Testis (tissue), 3 donors: ENCODE results near the gene INPP1. TPM values are rescaled to one million over a fixed set of nuclear protein-coding genes. Genes with fewer than 3 reads are reported as not detected.
A peak's percentile ranks its signal among the peaks of the same experiment; 100 is the strongest.

Source experiments
- DNase-seq: peaks from one replicate; pipeline ENCODE4 v3.0.0-alpha.2; 2019
- H3K27ac ChIP-seq, 2 donors: fragments of 200-600 bp; sonication (generic); one replicate each; pipeline ENCODE4 v1.5.1; 2019
- H3K27me3 ChIP-seq: fragments of 200-600 bp; sonication (generic); one replicate; pipeline ENCODE4 v1.5.1; 2019
- H3K36me3 ChIP-seq: fragments of 200-600 bp; sonication (generic); one replicate; pipeline ENCODE4 v1.5.1; 2017; ENCODE audit warnings: low read depth; ENCODE audit errors: missing control alignments
- H3K4me1 ChIP-seq: fragments of 200-600 bp; sonication (generic); one replicate; pipeline ENCODE4 v1.5.1; 2019
- H3K4me3 ChIP-seq, 2 donors: fragments of 200-600 bp; sonication (generic); one replicate each; pipeline ENCODE4 v1.5.1; 2017 to 2019
- H3K9me3 ChIP-seq: fragments of 200-600 bp; sonication (generic); one replicate; pipeline ENCODE4 v1.5.1; 2017
- CTCF ChIP-seq, 3 experiments: fragments of 450-650 bp in 2 of 3; fragments of 200-600 bp in 1 of 3; sonication (generic) in 1 of 3; IDR thresholded peaks; one replicate each; pipeline ENCODE4 v1.5.1; 2016 to 2019; ENCODE audit warnings: antibody characterized with exemption in 3 of 3, mild to moderate bottlenecking in 2 of 3, moderate library complexity in 1 of 3
- POLR2A ChIP-seq: fragments of 450-650 bp; IDR thresholded peaks from one replicate; pipeline ENCODE4 v1.6.1; 2017; ENCODE audit warnings: antibody characterized with exemption, mild to moderate bottlenecking, moderate library complexity
- WGBS, 2 donors: methylation state at CpG; one replicate each; pipeline ENCODE4 v1.1.5; 2018; 5-methylcytosine and 5-hydroxymethylcytosine counted together
- intact Hi-C: fragments of 100-400 bp; cut with DNase I; formaldehyde crosslinking; loops from one replicate; pipeline ENCODE4 v1.15.1; 2023; ENCODE audit warnings: low total_unique reads
- polyA plus RNA-seq: library from polyadenylated mRNA; stranded (reverse); fragments of 350-450 nt; fragmentation: Illumina TruSeq; extraction: RNeasy Lipid Tissue Mini Kit (QIAGEN cat#74804); gene quantifications from one replicate; pipeline ENCODE4 v1.2.3, GENCODE V29; 2014; ENCODE audit warnings: low read depth, low replicate concordance; ENCODE audit not compliant: insufficient read depth
- total RNA-seq, 2 donors: library from RNA; depleted of rRNA; stranded (reverse); fragments of >200 nt; gene quantifications; one replicate each; pipeline ENCODE4 v1.2.3, GENCODE V29; 2016

The INPP1 gene
- total and polyA plus RNA-seq, 3 donors from 2014 or later: 37.8 to 105 (median 62.6) TPM

DNA sequence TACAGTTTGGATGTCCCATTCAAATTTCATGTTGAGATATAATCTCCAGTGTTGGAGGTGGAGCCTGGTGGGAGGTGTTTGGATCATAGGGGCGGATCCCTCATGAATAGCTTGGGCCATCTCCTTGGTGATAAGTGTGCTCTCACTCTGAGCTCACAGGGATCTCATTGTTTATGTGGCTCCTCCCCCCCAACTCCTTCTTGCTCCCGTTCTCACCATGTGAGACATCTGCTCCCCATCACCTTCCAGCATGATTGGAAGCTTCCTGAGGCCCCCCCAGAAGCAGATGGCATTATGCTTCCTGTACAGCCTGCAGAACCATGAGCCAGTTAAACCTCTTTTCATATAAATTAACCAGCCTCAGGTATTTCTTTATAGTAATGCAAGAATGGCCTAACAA is 3.0 kb upstream of the INPP1 start:
- H3K27ac ChIP-seq: no peak overlapping the region
- H3K4me1 ChIP-seq: peaks cover 6% of the 10 kb centered on the region
- no peak for TF ChIP-seq CTCF (IDR thresholded peaks at IDR 0.05)
- no peak for TF ChIP-seq POLR2A
- DNase-seq: no peak
- no peaks in the 10 kb centered on the region for H3K27me3 ChIP-seq
- H3K36me3 ChIP-seq: no peaks in the 10 kb centered on the region
- intact Hi-C loops: no loop called here
- no peaks in the 10 kb centered on the region for H3K9me3 ChIP-seq
- H3K4me3 ChIP-seq: no peak overlapping the region
- 54 to 55% methylated on average over 2 of the region's 2 CpGs for WGBS, 2 donors

DNA sequence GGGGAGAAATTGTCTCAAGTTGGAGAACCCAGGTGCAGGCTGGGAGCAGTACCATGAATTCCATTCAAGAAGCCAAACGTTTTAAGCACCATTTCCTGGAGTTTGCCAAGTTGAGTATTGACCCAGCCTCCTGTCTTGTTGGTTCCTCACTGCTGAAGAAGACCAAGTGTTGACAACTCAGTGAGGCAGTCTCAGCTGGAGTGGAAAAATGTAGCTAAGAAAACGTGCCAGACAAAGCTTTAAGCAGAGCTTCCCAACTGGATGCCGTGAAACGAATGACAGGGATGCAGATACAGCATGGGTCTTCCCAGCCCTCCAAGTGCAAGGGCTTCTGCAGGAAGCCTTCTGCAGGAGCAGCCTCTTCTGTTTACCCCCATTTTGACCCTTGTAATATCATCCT is 778 bp upstream of the INPP1 start:
- no peak for TF ChIP-seq POLR2A
- no peak for TF ChIP-seq CTCF (IDR thresholded peaks at IDR 0.05)
- DNase-seq: no peak
- 42% methylated on average over 4 of the region's 4 CpGs for WGBS, 2 donors
- no peaks in the 10 kb centered on the region for H3K27me3 ChIP-seq
- no peaks in the 10 kb centered on the region for H3K9me3 ChIP-seq
- peaks cover 6% of the 10 kb centered on the region for H3K4me1 ChIP-seq
- peak overlapping the region; percentile 70 to 84 for H3K4me3 ChIP-seq
- intact Hi-C loops: no loop called here
- no peaks in the 10 kb centered on the region for H3K36me3 ChIP-seq
- peak overlapping the region in 1 of 2 donors; percentile 92 for H3K27ac ChIP-seq

- no peaks in the 10 kb centered on the region for H3K36me3 ChIP-seq
- H3K27me3 ChIP-seq: no peaks in the 10 kb centered on the region
- peaks cover 6% of the 10 kb centered on the region for H3K4me1 ChIP-seq
- no peaks in the 10 kb centered on the region for H3K9me3 ChIP-seq
- intact Hi-C loops: no loop called here
- peak overlapping the region; percentile 68 to 92 for H3K27ac ChIP-seq
- no peak for DNase-seq
- peak overlapping the region; percentile 70 to 84 for H3K4me3 ChIP-seq
- no peak for TF ChIP-seq CTCF (IDR thresholded peaks at IDR 0.05)
- no peak for TF ChIP-seq POLR2A
- WGBS, 2 donors: 18 to 23% methylated on average over 8 to 10 of the region's 10 CpGs
Observed at GRCh38 chr2:190343089-190343535, 277 bp upstream of the INPP1 start.

GRCh38 chr2:190344276-190344827 is 963 bp downstream of the INPP1 start:
- WGBS, 2 donors: 22 to 25% methylated on average over 7 of the region's 7 CpGs
- peak in 2 of 3 experiments; percentile 20 to 39 for TF ChIP-seq CTCF (IDR thresholded peaks at IDR 0.05)
- TF ChIP-seq POLR2A: no peak
- peak overlapping the region; percentile 70 to 84 for H3K4me3 ChIP-seq
- H3K36me3 ChIP-seq: no peaks in the 10 kb centered on the region
- no peaks in the 10 kb centered on the region for H3K27me3 ChIP-seq
- DNase-seq: peak; percentile 77
- H3K9me3 ChIP-seq: no peaks in the 10 kb centered on the region
- H3K4me1 ChIP-seq: peaks cover 6% of the 10 kb centered on the region
- intact Hi-C loops: no loop called here
- peak overlapping the region; percentile 68 to 92 for H3K27ac ChIP-seq

- intact Hi-C loops: no loop called here
- TF ChIP-seq CTCF (IDR thresholded peaks at IDR 0.05): no peak
- TF ChIP-seq POLR2A: no peak
- no peaks in the 10 kb centered on the region for H3K4me1 ChIP-seq
Observed at GRCh38 chr2:190350371-190350770, 7.0 kb downstream of the INPP1 start.

More at GRCh38 chr2:190350371-190350770, 7.0 kb downstream of the INPP1 start:
- no peaks in the 10 kb centered on the region for H3K27me3 ChIP-seq
- no peak overlapping the region for H3K4me3 ChIP-seq
- DNase-seq: no peak
- H3K27ac ChIP-seq: no peak overlapping the region
- H3K9me3 ChIP-seq: no peaks in the 10 kb centered on the region
- no peaks in the 10 kb centered on the region for H3K36me3 ChIP-seq
